ENCODE data around the gene GDPD3. TPM values are rescaled to one million over a fixed set of nuclear protein-coding genes. Genes with fewer than 3 reads are reported as not detected.

GDPD3 gene
- total and polyA plus RNA-seq, 2 of the 13 experiments (the other 11 are each of a cell fraction or from before 2014, with no cell fraction given) = 18.7 to 20.6 TPM

GRCh38 chr16:30063893-30064728, 49.2 kb downstream of the GDPD3 start (continued):
- TF ChIP-seq ZNF800 (CRISPR knock-in tag; IDR thresholded peaks at IDR 0.05) (no peak), MIER2 (CRISPR knock-in tag; IDR thresholded peaks at IDR 0.05) (no peak), ZBTB46 (CRISPR knock-in tag; IDR thresholded peaks at IDR 0.05; ENCODE audit: borderline replicate concordance) (no peak; the same call in 1 of the 2 replicates), HNRNPH1 (optimal IDR thresholded peaks at IDR 0.05; ENCODE audit: low read depth, low read length) (peak; percentile 75), NFE2L2 (IDR thresholded peaks at IDR 0.05; ENCODE audit: low read length) (no peak), AGO2 (optimal IDR thresholded peaks at IDR 0.05; ENCODE audit: low read depth, low read length) (peak; percentile 94), GATA4 (IDR thresholded peaks at IDR 0.05; ENCODE audit: borderline replicate concordance, low read depth) (peak; percentile 41; the same call in 1 of the 2 replicates), ZNF646 (CRISPR knock-in tag; IDR thresholded peaks at IDR 0.05) (no peak), DRAP1 (CRISPR knock-in tag; IDR thresholded peaks at IDR 0.05) (peak; percentile 95), ZNF839 (CRISPR knock-in tag; IDR thresholded peaks at IDR 0.05; ENCODE audit: borderline replicate concordance) (no peak), ZNF782 (CRISPR knock-in tag; IDR thresholded peaks at IDR 0.05; ENCODE audit: borderline replicate concordance) (peak; percentile 27; the same call in 1 of the 2 replicates), NR1H2 (CRISPR knock-in tag; IDR thresholded peaks at IDR 0.05; ENCODE audit: borderline replicate concordance, low read depth) (no peak), MBD4 (IDR thresholded peaks at IDR 0.05; ENCODE audit: borderline replicate concordance, low read length) (no peak), ZFP1 (CRISPR knock-in tag; IDR thresholded peaks at IDR 0.05) (peak; percentile 47; the same call in 1 of the 2 replicates), STAT6 (CRISPR knock-in tag; IDR thresholded peaks at IDR 0.05; ENCODE audit: borderline replicate concordance) (no peak)

Data from HepG2 (cell line).